HL-60 (cell line): Measurements from ENCODE around the gene EPS8L3.

Source experiments
- POLR2AphosphoS5 ChIP-seq: IDR thresholded peaks from 2 replicates; pipeline ENCODE4 v1.6.1; 2012; ENCODE audit warnings: low read depth
- REST ChIP-seq: IDR thresholded peaks from 2 replicates; pipeline ENCODE4 v1.6.1; 2012; ENCODE audit warnings: low read depth; ENCODE audit not compliant: insufficient replicate concordance
- TF ChIP-seq, protein P1 (sequence below): IDR thresholded peaks from one replicate; pipeline ENCODE4 v1.5.1; 2011; ENCODE audit warnings: low read length, control low read depth, inconsistent platforms; ENCODE audit not compliant: insufficient read depth

GRCh38 chr1:109801791-109802135 is 38.0 kb upstream of the EPS8L3 start:
- TF ChIP-seq, protein P1, sequence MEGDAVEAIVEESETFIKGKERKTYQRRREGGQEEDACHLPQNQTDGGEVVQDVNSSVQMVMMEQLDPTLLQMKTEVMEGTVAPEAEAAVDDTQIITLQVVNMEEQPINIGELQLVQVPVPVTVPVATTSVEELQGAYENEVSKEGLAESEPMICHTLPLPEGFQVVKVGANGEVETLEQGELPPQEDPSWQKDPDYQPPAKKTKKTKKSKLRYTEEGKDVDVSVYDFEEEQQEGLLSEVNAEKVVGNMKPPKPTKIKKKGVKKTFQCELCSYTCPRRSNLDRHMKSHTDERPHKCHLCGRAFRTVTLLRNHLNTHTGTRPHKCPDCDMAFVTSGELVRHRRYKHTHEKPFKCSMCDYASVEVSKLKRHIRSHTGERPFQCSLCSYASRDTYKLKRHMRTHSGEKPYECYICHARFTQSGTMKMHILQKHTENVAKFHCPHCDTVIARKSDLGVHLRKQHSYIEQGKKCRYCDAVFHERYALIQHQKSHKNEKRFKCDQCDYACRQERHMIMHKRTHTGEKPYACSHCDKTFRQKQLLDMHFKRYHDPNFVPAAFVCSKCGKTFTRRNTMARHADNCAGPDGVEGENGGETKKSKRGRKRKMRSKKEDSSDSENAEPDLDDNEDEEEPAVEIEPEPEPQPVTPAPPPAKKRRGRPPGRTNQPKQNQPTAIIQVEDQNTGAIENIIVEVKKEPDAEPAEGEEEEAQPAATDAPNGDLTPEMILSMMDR: no peak
- TF ChIP-seq POLR2AphosphoS5 (no peak), REST (no peak)
